Measurements from ENCODE around the gene TACSTD2.
A peak's percentile ranks its signal among the peaks of the same experiment; 100 is the strongest.
"Not testable (repeated sequence)": the region's sequence is repeated elsewhere in the genome, so short reads cannot be mapped to it uniquely, and the experiment has no call there.

Gene TACSTD2

GRCh38 chr1:58568271-58568860, 8.7 kb downstream of the TACSTD2 start:
- H3K4me3 ChIP-seq (ENCODE audit: low read depth, low read length) = no peak overlapping the region

GRCh38 chr1:58566339-58566738, 10.7 kb downstream of the TACSTD2 start:
- no peak overlapping the region for H3K4me3 ChIP-seq (ENCODE audit: low read depth, low read length)

GRCh38 chr1:58563715-58564114, 13.3 kb downstream of the TACSTD2 start:
- H3K4me3 ChIP-seq (ENCODE audit: low read depth, low read length) = not testable (repeated sequence)

- no peak overlapping the region for H3K4me3 ChIP-seq (ENCODE audit: low read depth, low read length)
Observed at GRCh38 chr1:58561633-58562032, 15.4 kb downstream of the TACSTD2 start.

- H3K4me3 ChIP-seq (ENCODE audit: low read depth, low read length) = no peak overlapping the region
Observed at GRCh38 chr1:58555393-58555792, 21.7 kb downstream of the TACSTD2 start.

- no peak overlapping the region for H3K4me3 ChIP-seq (ENCODE audit: low read depth, low read length)
Observed at GRCh38 chr1:58551186-58552140, 25.6 kb downstream of the TACSTD2 start.

GRCh38 chr1:58549291-58549690, 27.8 kb downstream of the TACSTD2 start:
- not testable (repeated sequence) for H3K4me3 ChIP-seq (ENCODE audit: low read depth, low read length)

GRCh38 chr1:58548371-58548770, 28.7 kb downstream of the TACSTD2 start:
- H3K4me3 ChIP-seq (ENCODE audit: low read depth, low read length) = no peak overlapping the region

GRCh38 chr1:58546520-58547308, 30.3 kb downstream of the TACSTD2 start, which contains the start of gene OMA1:
OMA1 (minus strand) TSS chr1:58546726; CDS start chr1:58539294, 7,432 bp downstream.
- H3K4me3 ChIP-seq (ENCODE audit: low read depth, low read length) = peak within 1 kb of the TSS; percentile 73

- H3K4me3 ChIP-seq (ENCODE audit: low read depth, low read length) = peak overlapping the region; percentile 73
Observed at GRCh38 chr1:58545591-58546519, 31.2 kb downstream of the TACSTD2 start.

GRCh38 chr1:58543260-58543659, 33.8 kb downstream of the TACSTD2 start:
- no peak overlapping the region for H3K4me3 ChIP-seq (ENCODE audit: low read depth, low read length)

GRCh38 chr1:58539553-58539952, 37.5 kb downstream of the TACSTD2 start:
- H3K4me3 ChIP-seq (ENCODE audit: low read depth, low read length) = no peak overlapping the region

GRCh38 chr1:58538821-58539220, 38.2 kb downstream of the TACSTD2 start:
- no peak overlapping the region for H3K4me3 ChIP-seq (ENCODE audit: low read depth, low read length)

- H3K4me3 ChIP-seq (ENCODE audit: low read depth, low read length) = not testable (repeated sequence)
Observed at GRCh38 chr1:58531842-58532241, 45.2 kb downstream of the TACSTD2 start.

GRCh38 chr1:58529284-58529683, 47.8 kb downstream of the TACSTD2 start:
- no peak overlapping the region for H3K4me3 ChIP-seq (ENCODE audit: low read depth, low read length)

- no peak overlapping the region for H3K4me3 ChIP-seq (ENCODE audit: low read depth, low read length)
Observed at GRCh38 chr1:58528518-58528917, 48.5 kb downstream of the TACSTD2 start.
